GM12874 (cell line): ENCODE data around the gene NDUFAF4.

Experiments used
- CTCF ChIP-seq: IDR thresholded peaks from 2 replicates; pipeline ENCODE4 v1.5.1; 2011; ENCODE audit warnings: low read depth, mild to moderate bottlenecking, control low read depth, low read length, moderate library complexity; ENCODE audit not compliant: insufficient read depth

The NDUFAF4 gene

GRCh38 chr6:96897396-96898240, at the start of gene NDUFAF4:
TSS of gene NDUFAF4 (minus strand) at chr6:96897891. CDS start at chr6:96897801, 90 bp downstream.
- peak; percentile 89 for TF ChIP-seq CTCF

GRCh38 chr6:96947055-96947454, 49.4 kb upstream of the NDUFAF4 start:
- no peak for TF ChIP-seq CTCF

- no peak for TF ChIP-seq CTCF
Observed at GRCh38 chr6:96943555-96944215, 46.0 kb upstream of the NDUFAF4 start.

- TF ChIP-seq CTCF = no peak
Observed at GRCh38 chr6:96942676-96943075, 45.0 kb upstream of the NDUFAF4 start.

GRCh38 chr6:96940322-96940721, 42.6 kb upstream of the NDUFAF4 start:
- no peak for TF ChIP-seq CTCF

GRCh38 chr6:96939007-96939805, 41.5 kb upstream of the NDUFAF4 start:
- TF ChIP-seq CTCF = no peak

GRCh38 chr6:96934087-96934486, 36.4 kb upstream of the NDUFAF4 start:
- TF ChIP-seq CTCF = no peak
